ENCODE results near the gene CDCP2. TPM values are rescaled to one million over a fixed set of nuclear protein-coding genes. Genes with fewer than 3 reads are reported as not detected.

CDCP2 gene
- total RNA-seq, 4 donors from 2014 or later, result 0.19 TPM; not detected in 3

DNA sequence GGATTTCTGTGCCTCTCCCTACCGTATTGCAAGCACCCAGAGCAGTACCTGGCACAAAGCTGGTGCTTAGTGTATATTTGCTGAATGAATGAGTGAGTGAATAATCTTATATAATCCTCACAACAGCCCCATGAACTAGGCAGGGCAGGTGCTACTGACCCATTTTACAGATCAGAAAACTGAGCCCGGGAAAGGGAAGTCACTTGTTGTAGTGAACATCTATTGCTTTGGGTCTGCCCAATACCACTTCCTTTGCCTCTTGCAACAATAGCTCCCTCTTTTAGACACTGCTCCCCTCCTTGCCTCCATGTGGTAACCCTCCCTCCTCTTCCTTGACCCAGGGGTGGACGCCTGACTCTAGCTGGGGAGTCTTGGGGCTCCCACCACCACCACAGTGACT lies 3.1 kb downstream of the CDCP2 start:
- no peak overlapping the region for H3K4me3 ChIP-seq
- 75 to 100% methylated on average over 3 of the region's 3 CpGs for WGBS, 2 donors
- H3K27ac ChIP-seq, result no peak overlapping the region
- DNase-seq, result no peak
- H3K4me1 ChIP-seq, result peaks cover 15 to 18% (median 17%) of the 10 kb centered on the region in 3 donors
- TF ChIP-seq, protein P1, sequence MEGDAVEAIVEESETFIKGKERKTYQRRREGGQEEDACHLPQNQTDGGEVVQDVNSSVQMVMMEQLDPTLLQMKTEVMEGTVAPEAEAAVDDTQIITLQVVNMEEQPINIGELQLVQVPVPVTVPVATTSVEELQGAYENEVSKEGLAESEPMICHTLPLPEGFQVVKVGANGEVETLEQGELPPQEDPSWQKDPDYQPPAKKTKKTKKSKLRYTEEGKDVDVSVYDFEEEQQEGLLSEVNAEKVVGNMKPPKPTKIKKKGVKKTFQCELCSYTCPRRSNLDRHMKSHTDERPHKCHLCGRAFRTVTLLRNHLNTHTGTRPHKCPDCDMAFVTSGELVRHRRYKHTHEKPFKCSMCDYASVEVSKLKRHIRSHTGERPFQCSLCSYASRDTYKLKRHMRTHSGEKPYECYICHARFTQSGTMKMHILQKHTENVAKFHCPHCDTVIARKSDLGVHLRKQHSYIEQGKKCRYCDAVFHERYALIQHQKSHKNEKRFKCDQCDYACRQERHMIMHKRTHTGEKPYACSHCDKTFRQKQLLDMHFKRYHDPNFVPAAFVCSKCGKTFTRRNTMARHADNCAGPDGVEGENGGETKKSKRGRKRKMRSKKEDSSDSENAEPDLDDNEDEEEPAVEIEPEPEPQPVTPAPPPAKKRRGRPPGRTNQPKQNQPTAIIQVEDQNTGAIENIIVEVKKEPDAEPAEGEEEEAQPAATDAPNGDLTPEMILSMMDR (IDR thresholded peaks at IDR 0.05), result no peak
- TF ChIP-seq POLR2A (IDR thresholded peaks at IDR 0.05), result no peak
- H3K27me3 ChIP-seq, result no peaks in the 10 kb centered on the region
- H3K36me3 ChIP-seq, result no peaks in the 10 kb centered on the region
- no peaks in the 10 kb centered on the region for H3K9me3 ChIP-seq
- intact Hi-C loops (cut with DNase I), result no loop called here

DNA sequence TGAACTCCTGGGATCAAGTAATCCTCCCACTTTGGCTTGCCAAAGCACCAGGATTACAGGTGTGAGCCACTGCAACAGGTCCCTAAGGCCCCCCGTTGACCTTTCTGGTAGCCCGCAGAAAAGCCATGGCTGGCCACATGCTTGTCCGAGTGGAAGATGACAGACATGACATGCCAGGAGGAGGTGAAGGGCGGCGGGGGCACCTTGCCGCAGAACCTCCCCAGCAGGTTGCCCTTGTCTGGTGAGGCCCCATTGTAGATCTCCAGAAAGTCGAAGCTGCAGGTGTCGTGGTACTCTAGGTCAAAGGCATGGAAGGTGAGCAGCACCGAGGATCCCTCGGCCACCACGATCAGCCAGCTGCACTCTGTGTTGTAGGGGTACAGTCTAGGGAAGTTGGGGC lies 8.4 kb downstream of the CDCP2 start:
- 90 to 100% methylated on average over 6 to 8 of the region's 11 CpGs for WGBS, 2 donors
- Histone ChIP-seq H3K27me3 (no peaks in the 10 kb centered on the region), H3K36me3 (no peaks in the 10 kb centered on the region), H3K4me1 (no peaks in the 10 kb centered on the region), H3K9me3 (no peaks in the 10 kb centered on the region), H3K27ac (no peak overlapping the region), H3K4me3 (no peak overlapping the region)
- TF ChIP-seq, protein P1 (IDR thresholded peaks at IDR 0.05), result no peak
- TF ChIP-seq POLR2A (IDR thresholded peaks at IDR 0.05), result no peak
- DNase-seq, result no peak
- intact Hi-C loops (cut with DNase I), result no loop called here

DNA sequence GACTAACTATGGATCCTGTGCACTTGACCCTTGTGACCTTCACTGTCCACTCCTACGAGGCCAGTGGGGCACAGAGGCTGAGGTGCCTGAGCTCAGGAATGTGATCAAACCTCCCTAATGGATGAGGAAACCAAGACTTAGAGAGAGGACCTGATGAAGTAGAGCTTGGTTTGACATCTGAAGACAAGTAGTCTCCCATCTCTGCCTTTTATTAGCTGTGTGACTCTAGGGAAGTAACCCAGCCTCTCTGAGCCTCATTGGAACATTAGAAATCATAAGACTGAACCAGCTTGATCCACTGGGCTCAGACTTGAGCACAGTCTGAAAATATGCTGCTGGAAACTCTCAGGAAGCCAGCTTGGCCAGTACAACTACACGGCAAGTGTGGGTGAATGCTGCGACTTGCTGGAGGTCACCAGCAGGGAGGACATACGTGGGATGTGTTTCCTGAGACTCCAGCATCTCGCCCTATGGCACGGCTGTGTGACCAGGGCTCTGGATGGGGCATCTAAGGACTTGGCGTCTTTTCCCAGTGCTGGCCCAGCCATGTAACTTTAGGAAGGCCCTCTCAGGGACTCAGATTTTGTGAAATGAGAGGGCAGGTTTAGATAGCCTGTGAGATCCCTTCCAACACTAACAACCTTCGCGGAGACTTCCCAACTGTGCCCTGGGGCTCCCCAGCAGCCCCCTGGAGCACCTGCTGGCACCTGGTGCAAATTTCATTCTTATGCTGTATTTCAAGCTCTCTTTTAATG lies 10.5 kb downstream of the CDCP2 start:
- Histone ChIP-seq H3K4me1 (no peaks in the 10 kb centered on the region), H3K9me3 (no peaks in the 10 kb centered on the region), H3K27ac (no peak overlapping the region), H3K4me3 (no peak overlapping the region), H3K36me3 (no peaks in the 10 kb centered on the region), H3K27me3 (no peaks in the 10 kb centered on the region)
- DNase-seq, result no peak
- TF ChIP-seq, protein P1 (IDR thresholded peaks at IDR 0.05), result no peak
- no peak for TF ChIP-seq POLR2A (IDR thresholded peaks at IDR 0.05)
- intact Hi-C loops (cut with DNase I), result no loop called here
- WGBS, 2 donors, result 58 to 66% methylated on average over 7 to 8 of the region's 9 CpGs

GRCh38 chr1:54139711-54140110 lies 13.1 kb downstream of the CDCP2 start:
- Histone ChIP-seq H3K27ac (no peak overlapping the region), H3K4me3 (no peak overlapping the region), H3K9me3 (no peaks in the 10 kb centered on the region), H3K4me1 (no peaks in the 10 kb centered on the region), H3K27me3 (no peaks in the 10 kb centered on the region), H3K36me3 (no peaks in the 10 kb centered on the region)
- intact Hi-C loops (cut with DNase I), result no loop called here
- no peak for DNase-seq
- WGBS, 2 donors, result 91 to 92% methylated on average over 5 of the region's 12 CpGs
- TF ChIP-seq POLR2A (IDR thresholded peaks at IDR 0.05), result no peak
- TF ChIP-seq, protein P1 (IDR thresholded peaks at IDR 0.05), result no peak

DNA sequence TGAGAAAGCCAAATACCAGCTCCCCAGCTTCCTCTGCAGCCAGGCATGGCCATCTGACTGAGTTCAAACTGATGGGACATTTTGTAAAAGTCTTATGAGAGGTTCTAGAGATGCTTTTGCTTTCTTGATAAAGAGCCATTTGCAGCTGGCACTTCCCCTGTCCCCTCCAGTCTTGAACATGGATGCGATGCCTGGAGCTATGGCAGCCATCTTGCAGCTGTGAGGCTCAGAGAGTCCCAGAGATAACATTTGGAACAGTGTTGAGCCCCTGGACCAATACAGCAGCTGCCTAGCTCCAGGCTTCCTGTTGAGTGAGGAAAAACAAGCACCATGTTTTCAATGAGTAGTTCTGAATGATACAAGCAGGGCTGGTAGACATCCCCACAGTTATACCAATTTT lies 13.8 kb downstream of the CDCP2 start:
- no peaks in the 10 kb centered on the region for H3K4me1 ChIP-seq
- H3K9me3 ChIP-seq, result no peaks in the 10 kb centered on the region
- TF ChIP-seq POLR2A (IDR thresholded peaks at IDR 0.05), result no peak
- TF ChIP-seq, protein P1 (IDR thresholded peaks at IDR 0.05), result no peak
- H3K36me3 ChIP-seq, result no peaks in the 10 kb centered on the region
- H3K4me3 ChIP-seq, result no peak overlapping the region
- 100% methylated on average over 1 of the region's 1 CpG for WGBS, 2 donors
- intact Hi-C loops (cut with DNase I), result no loop called here
- no peaks in the 10 kb centered on the region for H3K27me3 ChIP-seq
- no peak for DNase-seq
- no peak overlapping the region for H3K27ac ChIP-seq

Measured in esophagus squamous epithelium (tissue), 5 donors.